Psoas muscle (tissue), 8 donors: ENCODE data around the gene OR4C11. TPM values are rescaled to one million over a fixed set of nuclear protein-coding genes. Genes with fewer than 3 reads are reported as not detected.

Source experiments
- ATAC-seq, 4 donors: fragments of 200-7000 bp; cut with Tn5 transposase; one replicate each; pipeline ENCODE4 v1.9.1; 2020; ENCODE audit warnings: moderate library complexity in 3 of 4, mild to moderate bottlenecking in 2 of 4
- DNase-seq, 2 donors: peaks; one replicate each; pipeline ENCODE4 v3.0.0-alpha.2; 2020
- H3K27ac ChIP-seq: fragments of 200-600 bp; one replicate; pipeline ENCODE4 v1.8.0; 2022
- H3K27me3 ChIP-seq, 3 donors: fragments of 200-600 bp in 1 of 3; one replicate each; pipeline versions ENCODE4 v1.6.1 to v1.8.0; 2013 to 2022; ENCODE audit warnings: low read length in 2 of 3, mild to moderate bottlenecking in 2 of 3, moderate library complexity in 1 of 3; ENCODE audit not compliant: insufficient read depth in 3 of 3
- H3K36me3 ChIP-seq, 2 donors: fragments of 200-600 bp in 1 of 2; one replicate each; pipeline versions ENCODE4 v1.6.1 to v1.8.0; 2013 to 2022; ENCODE audit warnings: low read depth in 1 of 2, mild to moderate bottlenecking in 1 of 2, moderate library complexity in 1 of 2; ENCODE audit not compliant: insufficient read depth in 1 of 2
- H3K4me1 ChIP-seq: fragments of 200-600 bp; one replicate; pipeline ENCODE4 v1.8.0; 2022
- H3K4me3 ChIP-seq: fragments of 200-600 bp; one replicate; pipeline ENCODE4 v1.8.0; 2022; ENCODE audit warnings: mild to moderate bottlenecking
- H3K9me3 ChIP-seq: fragments of 200-600 bp; one replicate; pipeline ENCODE4 v1.8.0; 2022
- CTCF ChIP-seq: fragments of 200-600 bp; IDR thresholded peaks from one replicate; pipeline ENCODE4 v1.8.0; 2022; ENCODE audit warnings: antibody characterized with exemption
- WGBS, 3 donors: extraction: QIAGEN DNeasy Blood & Tissue Kit; methylation state at CpG; one replicate each; pipeline versions ENCODE4 v1.1.6 to v1.1.7; 2013; 5-methylcytosine and 5-hydroxymethylcytosine counted together
- intact Hi-C, 2 donors: fragments of 100-400 bp; cut with DNase I; formaldehyde crosslinking; loops; one replicate each; pipeline versions ENCODE4 v1.11.0 to v1.14.2; 2022
- long read RNA-seq, 2 donors: library from polyadenylated mRNA; unstranded; transcript quantifications; one replicate each; pipeline ENCODE4 v2.0.0, GENCODE V29; 2021
- polyA plus RNA-seq, 3 donors: library from polyadenylated mRNA; stranded (reverse); fragments of 200-250 nt; gene quantifications; one replicate each; pipeline ENCODE4 v1.2.3, GENCODE V29; 2013
- total RNA-seq, 4 donors: library from RNA; stranded (reverse); fragmentation: NEBNext Ultra II Directional in 2 of 4; extraction: Animal tissue kit (Norgen Biotek cat#: 25700) in 2 of 4; gene quantifications; one replicate each; pipeline versions ENCODE4 v1.2.1 to v1.2.4, GENCODE V29; 2021 to 2023
- donor health status: healthy with polysubstance abuse.
- donor health status: DM: no; HTN: no; CAD: no; lungs with moderate emphysema.
- donor health status: Bipolar disorder and iron deficiency.
- donor health status: healthy.
- donor health status: DM: yes; HTN: yes; CAD: no.
- donor health status: DM: no; HTN: no; CAD: no.
- donor health status: DM: no; HTN: no; CAD: no.
- donor health status: DM: yes; HTN: yes; CAD: no.

Gene OR4C11, protein sequence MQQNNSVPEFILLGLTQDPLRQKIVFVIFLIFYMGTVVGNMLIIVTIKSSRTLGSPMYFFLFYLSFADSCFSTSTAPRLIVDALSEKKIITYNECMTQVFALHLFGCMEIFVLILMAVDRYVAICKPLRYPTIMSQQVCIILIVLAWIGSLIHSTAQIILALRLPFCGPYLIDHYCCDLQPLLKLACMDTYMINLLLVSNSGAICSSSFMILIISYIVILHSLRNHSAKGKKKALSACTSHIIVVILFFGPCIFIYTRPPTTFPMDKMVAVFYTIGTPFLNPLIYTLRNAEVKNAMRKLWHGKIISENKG
- total RNA-seq (not detected), polyA plus RNA-seq (not detected)
- long read RNA-seq, donor 1, result 0 reads
- long read RNA-seq, donor 2, result 0 reads

DNA sequence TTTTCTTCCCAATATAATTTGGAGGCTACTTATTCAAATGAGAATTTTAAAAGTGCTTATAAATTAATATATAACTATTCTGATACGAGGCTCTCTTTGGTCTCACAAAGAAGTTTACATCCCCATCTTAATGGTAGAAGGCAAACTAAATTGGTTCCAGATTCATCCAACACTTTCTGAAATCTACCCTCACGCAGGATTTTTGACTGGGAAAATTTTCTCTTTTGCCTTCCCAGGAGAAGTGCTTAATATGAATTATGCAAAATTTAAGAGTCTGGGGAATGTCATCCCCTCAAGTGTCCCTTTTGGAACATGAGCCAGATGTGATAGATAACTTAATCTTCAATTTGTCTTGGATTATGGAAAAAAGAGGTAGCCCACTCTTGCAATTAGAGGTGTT lies at the start of gene OR4C11:
Gene OR4C11, minus strand, starts transcription at position 101 of the 400 bp plus-strand sequence. CDS start 3,272 bp downstream, outside the sequence.
- H3K36me3 ChIP-seq, result no peaks in the 10 kb centered on the region
- no peaks in the 10 kb centered on the region for H3K4me1 ChIP-seq
- H3K27ac ChIP-seq, result no peak within 1 kb of the TSS
- intact Hi-C loops, result no loop called here
- H3K27me3 ChIP-seq, result no peaks in the 10 kb centered on the region
- H3K4me3 ChIP-seq, result no peak within 1 kb of the TSS
- 40 to 48% (median 46%) methylated on average over 2 of the region's 2 CpGs for WGBS, 3 donors
- DNase-seq (no peak), ATAC-seq (no peak)
- TF ChIP-seq CTCF, result no peak
- H3K9me3 ChIP-seq, result no peaks in the 10 kb centered on the region

DNA sequence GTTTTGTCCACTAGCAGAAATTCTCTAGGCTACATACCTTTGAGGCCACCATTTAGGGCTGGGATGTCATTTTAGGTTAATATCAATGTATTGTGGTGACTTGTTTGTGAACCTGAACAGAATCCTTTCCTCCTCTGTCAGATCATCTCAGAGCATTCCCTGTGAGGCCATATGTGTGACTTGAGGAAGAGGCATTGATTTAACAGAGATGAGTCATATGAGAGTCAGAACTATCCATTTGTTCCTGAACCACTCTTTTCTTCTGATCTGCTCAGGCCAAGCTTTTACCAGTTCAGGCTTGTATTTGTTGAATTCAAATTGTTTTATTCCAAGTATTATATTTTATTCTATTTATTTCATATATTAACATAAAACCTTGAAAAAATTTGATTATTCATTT lies 47.7 kb upstream of the OR4C11 start:
- Histone ChIP-seq H3K27me3 (no peaks in the 10 kb centered on the region), H3K36me3 (no peaks in the 10 kb centered on the region), H3K27ac (no peak overlapping the region), H3K4me1 (no peaks in the 10 kb centered on the region), H3K9me3 (no peaks in the 10 kb centered on the region), H3K4me3 (no peak overlapping the region)
- intact Hi-C loops, result no loop called here
- ATAC-seq, result no peak
- TF ChIP-seq CTCF, result no peak
- DNase-seq, result no peak

- H3K27me3 ChIP-seq, result no peaks in the 10 kb centered on the region
- H3K27ac ChIP-seq, result no peak overlapping the region
These were observed 45.1 kb upstream of the OR4C11 start for GRCh38 chr11:55652560-55652959.

DNA sequence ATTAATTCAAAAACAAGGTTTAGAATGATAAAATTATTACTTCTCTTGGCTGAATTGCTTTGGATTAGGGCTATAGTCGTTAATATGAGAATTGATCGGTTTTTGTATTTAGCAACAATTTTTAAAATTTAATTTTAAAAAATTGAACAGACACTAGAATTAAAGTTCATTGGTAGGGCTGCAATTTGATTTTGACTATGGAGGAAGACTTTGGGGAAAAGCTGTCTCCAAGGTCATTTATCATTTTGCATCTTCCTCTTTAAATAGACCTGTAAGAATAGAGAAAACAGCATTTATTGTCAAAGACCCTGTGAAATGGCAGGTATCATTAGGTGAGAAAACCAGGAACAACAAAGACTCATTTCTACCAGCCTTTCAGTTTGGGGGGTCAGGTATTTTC lies 40.6 kb upstream of the OR4C11 start, which contains the start of gene OR4S2:
Gene OR4S2, plus strand, starts transcription at position 301 of the 400 bp plus-strand sequence. CDS start 2,577 bp downstream, outside the sequence.
- no peaks in the 10 kb centered on the region for H3K36me3 ChIP-seq
- WGBS, 3 donors, result 69 to 78% (median 78%) methylated on average over 2 of the region's 2 CpGs
- intact Hi-C loops, result no loop called here
- H3K27me3 ChIP-seq, result no peaks in the 10 kb centered on the region
- no peaks in the 10 kb centered on the region for H3K4me1 ChIP-seq
- no peak within 1 kb of the TSS for H3K4me3 ChIP-seq
- DNase-seq, result no peak
- no peak within 1 kb of the TSS for H3K27ac ChIP-seq
- no peaks in the 10 kb centered on the region for H3K9me3 ChIP-seq
- ATAC-seq, result no peak
- TF ChIP-seq CTCF, result no peak

More at GRCh38 chr11:55652560-55652959, 45.1 kb upstream of the OR4C11 start:
- H3K36me3 ChIP-seq, result no peaks in the 10 kb centered on the region
- WGBS, 3 donors, result 47 to 67% (median 52%) methylated on average over 1 of the region's 1 CpG
- TF ChIP-seq CTCF, result no peak
- DNase-seq, result no peak
- H3K4me1 ChIP-seq, result no peaks in the 10 kb centered on the region
- intact Hi-C loops, result no loop called here
- no peaks in the 10 kb centered on the region for H3K9me3 ChIP-seq
- H3K4me3 ChIP-seq, result no peak overlapping the region
- no peak for ATAC-seq
